Keratinocyte (primary cell): ENCODE data around the gene GZF1.

Experiments used
- CTCF ChIP-seq, 3 experiments: IDR thresholded peaks in 1 of 3; conservative IDR thresholded peaks in 1 of 3; optimal IDR thresholded peaks in 1 of 3; 2 replicates in 2 of 3; 3 replicates in 1 of 3; pipeline versions ENCODE3 to v1.5.1; 2011; ENCODE audit warnings: low read length in 3 of 3, mild to moderate bottlenecking in 3 of 3, moderate library complexity in 2 of 3, control low read depth in 1 of 3, inconsistent platforms in 1 of 3; ENCODE audit not compliant: insufficient read depth in 2 of 3; ENCODE audit errors: extremely low read depth in 1 of 3
- EZH2 ChIP-seq: IDR thresholded peaks from one replicate; pipeline ENCODE4 v1.6.1; 2012; ENCODE audit warnings: inconsistent platforms, mild to moderate bottlenecking, low read length, moderate library complexity

GRCh38 chr20:23408957-23409356 is 47.0 kb downstream of the GZF1 start:
- TF ChIP-seq EZH2 (no peak), CTCF (optimal IDR thresholded peaks at IDR 0.05 in 1 of 3, IDR thresholded peaks at IDR 0.05 in 1 of 3, conservative IDR thresholded peaks at IDR 0.05 in 1 of 3; ENCODE audit: extremely low read depth in 1 of 3, insufficient read depth in 2 of 3, low read length in 3 of 3) (no peak)
